ENCODE results near the gene PDE4D. TPM values are rescaled to one million over a fixed set of nuclear protein-coding genes. Genes with fewer than 3 reads are reported as not detected.

PDE4D gene
- total RNA-seq, 4 donors from 2014 or later = 14.7 to 36.3 (median 24.7) TPM

DNA sequence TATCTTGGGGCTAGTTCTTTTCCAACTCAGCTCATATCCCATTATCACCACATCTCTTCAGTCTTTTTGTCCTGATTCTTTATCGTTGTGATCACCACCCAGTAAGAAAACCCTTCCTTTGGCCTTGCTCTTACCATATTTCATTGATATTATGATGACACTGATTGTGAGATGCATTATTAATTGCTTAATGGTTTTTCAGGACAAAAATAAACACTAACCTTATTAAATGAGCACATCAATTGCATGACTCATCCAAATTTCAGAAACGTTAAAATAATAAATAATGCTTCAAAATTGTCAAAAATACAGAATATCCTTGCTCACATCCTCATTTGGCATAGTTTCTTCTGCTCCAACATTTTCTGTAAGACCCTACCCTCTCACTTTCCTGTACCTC lies 270.7 kb downstream of the PDE4D start:
- Histone ChIP-seq H3K36me3 (no peaks in the 10 kb centered on the region), H3K4me1 (no peaks in the 10 kb centered on the region), H3K9me3 (no peaks in the 10 kb centered on the region), H3K27ac (no peak overlapping the region), H3K4me3 (replicated peaks in 1 of 3) (no peak overlapping the region), H3K27me3 (no peaks in the 10 kb centered on the region)
- no peak for TF ChIP-seq POLR2A (IDR thresholded peaks at IDR 0.05)
- TF ChIP-seq, protein P1, sequence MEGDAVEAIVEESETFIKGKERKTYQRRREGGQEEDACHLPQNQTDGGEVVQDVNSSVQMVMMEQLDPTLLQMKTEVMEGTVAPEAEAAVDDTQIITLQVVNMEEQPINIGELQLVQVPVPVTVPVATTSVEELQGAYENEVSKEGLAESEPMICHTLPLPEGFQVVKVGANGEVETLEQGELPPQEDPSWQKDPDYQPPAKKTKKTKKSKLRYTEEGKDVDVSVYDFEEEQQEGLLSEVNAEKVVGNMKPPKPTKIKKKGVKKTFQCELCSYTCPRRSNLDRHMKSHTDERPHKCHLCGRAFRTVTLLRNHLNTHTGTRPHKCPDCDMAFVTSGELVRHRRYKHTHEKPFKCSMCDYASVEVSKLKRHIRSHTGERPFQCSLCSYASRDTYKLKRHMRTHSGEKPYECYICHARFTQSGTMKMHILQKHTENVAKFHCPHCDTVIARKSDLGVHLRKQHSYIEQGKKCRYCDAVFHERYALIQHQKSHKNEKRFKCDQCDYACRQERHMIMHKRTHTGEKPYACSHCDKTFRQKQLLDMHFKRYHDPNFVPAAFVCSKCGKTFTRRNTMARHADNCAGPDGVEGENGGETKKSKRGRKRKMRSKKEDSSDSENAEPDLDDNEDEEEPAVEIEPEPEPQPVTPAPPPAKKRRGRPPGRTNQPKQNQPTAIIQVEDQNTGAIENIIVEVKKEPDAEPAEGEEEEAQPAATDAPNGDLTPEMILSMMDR (IDR thresholded peaks at IDR 0.05) = no peak
- 80 to 84% methylated on average over 2 of the region's 2 CpGs for WGBS, 2 donors
- intact Hi-C loops (cut with DNase I) = no loop called here
- no peak for DNase-seq

DNA sequence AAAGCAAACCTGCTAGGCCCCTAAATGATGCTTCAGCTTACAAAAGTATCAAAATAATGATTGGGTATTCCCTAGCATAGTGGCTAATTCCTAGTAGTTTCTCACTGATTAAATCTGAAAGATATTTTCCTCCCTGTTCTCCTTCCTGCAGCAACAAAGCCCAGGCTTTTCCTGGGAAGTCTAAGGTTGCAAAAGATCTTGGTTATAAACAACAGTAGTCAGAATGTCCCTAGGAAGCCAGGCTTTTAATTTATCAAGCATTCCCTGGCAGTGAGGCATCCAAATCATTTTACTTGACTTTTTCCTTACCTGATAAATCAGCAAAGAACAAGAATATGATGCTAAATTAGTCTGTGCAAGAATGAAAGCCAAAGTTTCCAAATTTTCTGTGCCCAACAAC lies 272.0 kb downstream of the PDE4D start:
- TF ChIP-seq, protein P1 (IDR thresholded peaks at IDR 0.05) = no peak
- no peak for TF ChIP-seq POLR2A (IDR thresholded peaks at IDR 0.05)
- intact Hi-C loops (cut with DNase I) = no loop called here

DNA sequence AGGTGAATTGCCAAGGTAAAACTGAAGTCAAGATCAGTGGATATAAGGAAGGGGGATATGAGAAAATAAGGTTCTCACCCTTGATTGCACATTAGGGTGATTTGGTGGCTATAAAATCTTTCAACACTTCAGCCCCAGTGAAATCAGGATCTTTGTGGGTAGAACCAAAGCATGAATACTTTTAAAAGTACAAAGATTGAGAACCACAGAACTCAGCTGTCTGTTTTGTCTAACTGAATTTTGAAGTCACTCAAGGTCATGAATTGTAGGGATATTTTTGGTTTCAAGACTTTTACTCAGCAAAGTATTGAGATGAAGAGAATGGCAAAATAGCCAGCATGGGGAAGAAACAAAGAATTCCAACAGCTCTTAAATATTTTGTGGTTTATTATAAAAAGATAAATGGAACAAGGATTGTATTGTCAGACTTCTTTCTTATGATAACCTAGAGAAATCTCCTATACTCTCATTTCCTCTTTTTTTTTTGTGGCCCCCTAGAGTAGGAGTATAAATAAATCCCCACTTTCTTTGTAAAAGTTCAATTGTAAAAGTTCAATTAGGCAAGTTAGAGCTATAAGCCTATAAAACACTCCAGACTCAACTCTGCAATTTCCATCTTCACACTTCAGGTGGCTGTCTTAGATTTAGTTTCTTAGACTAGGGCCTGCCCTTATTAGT lies 272.9 kb downstream of the PDE4D start:
- Histone ChIP-seq H3K4me3 (replicated peaks in 1 of 3) (no peak overlapping the region), H3K36me3 (no peaks in the 10 kb centered on the region), H3K9me3 (no peaks in the 10 kb centered on the region), H3K27ac (no peak overlapping the region), H3K4me1 (no peaks in the 10 kb centered on the region), H3K27me3 (no peaks in the 10 kb centered on the region)
- intact Hi-C loops (cut with DNase I) = no loop called here
- no peak for DNase-seq
- TF ChIP-seq, protein P1 (IDR thresholded peaks at IDR 0.05) = no peak
- no peak for TF ChIP-seq POLR2A (IDR thresholded peaks at IDR 0.05)

More for the DNA sequence above, 272.0 kb downstream of the PDE4D start:
- Histone ChIP-seq H3K27me3 (no peaks in the 10 kb centered on the region), H3K36me3 (no peaks in the 10 kb centered on the region), H3K27ac (no peak overlapping the region), H3K4me3 (replicated peaks in 1 of 3) (no peak overlapping the region), H3K9me3 (no peaks in the 10 kb centered on the region), H3K4me1 (no peaks in the 10 kb centered on the region)
- no peak for DNase-seq

DNA sequence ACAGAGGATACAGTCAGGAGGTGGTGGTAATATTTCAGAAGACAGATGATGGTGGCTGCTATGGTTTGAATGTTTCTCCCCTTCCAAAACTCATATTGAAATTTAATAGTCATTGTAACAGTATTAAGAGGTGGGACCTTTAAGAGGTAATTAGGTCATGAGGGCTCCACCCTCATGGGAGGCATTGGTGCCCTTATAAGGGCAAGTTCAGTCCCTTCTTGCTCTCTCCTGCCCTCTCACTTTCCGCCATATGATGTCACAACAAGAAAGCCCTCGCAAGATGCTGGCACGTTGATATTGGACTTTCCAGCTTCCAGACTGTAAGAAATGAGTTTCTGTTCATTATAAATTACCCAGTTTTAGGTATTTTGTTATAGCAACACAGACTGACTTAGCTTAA lies 274.9 kb downstream of the PDE4D start:
- Histone ChIP-seq H3K36me3 (no peaks in the 10 kb centered on the region), H3K4me1 (no peaks in the 10 kb centered on the region), H3K27ac (no peak overlapping the region), H3K4me3 (replicated peaks in 1 of 3) (no peak overlapping the region), H3K9me3 (no peaks in the 10 kb centered on the region), H3K27me3 (no peaks in the 10 kb centered on the region)
- DNase-seq = no peak
- intact Hi-C loops (cut with DNase I) = no loop called here
- TF ChIP-seq, protein P1 (IDR thresholded peaks at IDR 0.05) = no peak
- TF ChIP-seq POLR2A (IDR thresholded peaks at IDR 0.05) = no peak
- 89 to 95% methylated on average over 3 of the region's 3 CpGs for WGBS, 2 donors

DNA sequence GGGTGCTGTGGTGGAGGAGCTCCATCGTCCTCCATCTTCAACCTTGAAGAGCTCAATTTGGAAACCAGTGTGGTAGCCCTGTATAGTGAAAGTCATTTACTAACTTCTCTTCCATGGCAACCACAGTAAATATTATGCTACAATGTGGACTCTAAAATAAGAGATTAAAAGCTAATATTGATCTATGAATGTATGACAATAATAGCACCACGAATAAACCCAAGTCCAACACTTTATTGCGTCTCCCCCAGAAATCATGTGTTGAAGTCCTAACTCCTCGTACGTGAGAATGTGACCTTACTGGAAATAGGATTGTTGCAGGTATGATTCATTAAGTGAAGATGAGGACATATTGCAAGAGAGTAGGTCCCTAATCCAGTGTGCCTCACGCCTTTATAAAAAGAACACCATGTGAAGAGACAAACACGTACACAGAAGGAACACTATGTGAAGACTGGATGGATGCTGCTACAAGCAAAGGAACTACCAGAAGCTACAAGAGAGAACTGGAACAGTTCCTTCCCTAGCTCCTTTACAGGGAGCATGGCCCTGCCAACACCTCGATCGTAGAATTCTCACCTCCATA lies 276.2 kb downstream of the PDE4D start:
- 95 to 96% methylated on average over 9 of the region's 9 CpGs for WGBS, 2 donors
- intact Hi-C loops (cut with DNase I) = no loop called here
- TF ChIP-seq, protein P1 (IDR thresholded peaks at IDR 0.05) = no peak
- TF ChIP-seq POLR2A (IDR thresholded peaks at IDR 0.05) = no peak
- Histone ChIP-seq H3K9me3 (no peaks in the 10 kb centered on the region), H3K27me3 (no peaks in the 10 kb centered on the region), H3K4me1 (no peaks in the 10 kb centered on the region), H3K4me3 (replicated peaks in 1 of 3) (no peak overlapping the region), H3K36me3 (no peaks in the 10 kb centered on the region), H3K27ac (no peak overlapping the region)
- no peak for DNase-seq
